ENCODE results near the gene HK3.

DNA sequence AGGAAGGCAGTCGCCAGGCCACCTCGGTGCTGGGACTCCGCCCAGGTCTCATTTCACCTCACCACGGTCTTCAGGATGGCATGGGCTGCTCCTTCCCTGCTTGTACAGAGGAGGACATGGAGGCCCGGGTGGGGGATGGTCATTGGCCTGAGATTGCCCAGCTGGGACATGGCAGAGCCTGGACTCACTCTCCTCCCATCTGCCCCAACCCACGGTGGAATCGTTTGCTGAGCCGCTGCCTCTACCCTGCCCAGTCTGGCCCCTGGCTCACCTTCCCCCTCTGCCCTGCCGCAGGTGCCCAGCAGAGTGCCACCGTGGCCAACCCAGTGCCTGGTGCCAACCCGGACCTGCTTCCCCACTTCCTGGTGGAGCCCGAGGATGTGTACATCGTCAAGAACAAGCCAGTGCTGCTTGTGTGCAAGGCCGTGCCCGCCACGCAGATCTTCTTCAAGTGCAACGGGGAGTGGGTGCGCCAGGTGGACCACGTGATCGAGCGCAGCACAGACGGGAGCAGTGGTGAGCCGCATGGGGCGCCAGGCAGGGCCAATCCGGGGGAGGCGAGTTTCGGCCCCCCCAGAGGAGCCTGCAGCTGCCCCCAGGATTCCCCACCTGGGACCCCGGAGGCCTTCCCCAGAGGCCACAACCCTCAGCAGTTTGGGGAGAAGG lies 36.7 kb downstream of the HK3 start:
- TF ChIP-seq POLR2A (IDR thresholded peaks at IDR 0.05) (no peak), POLR2AphosphoS5 (IDR thresholded peaks at IDR 0.05) (no peak)
- TF ChIP-seq, protein P1, sequence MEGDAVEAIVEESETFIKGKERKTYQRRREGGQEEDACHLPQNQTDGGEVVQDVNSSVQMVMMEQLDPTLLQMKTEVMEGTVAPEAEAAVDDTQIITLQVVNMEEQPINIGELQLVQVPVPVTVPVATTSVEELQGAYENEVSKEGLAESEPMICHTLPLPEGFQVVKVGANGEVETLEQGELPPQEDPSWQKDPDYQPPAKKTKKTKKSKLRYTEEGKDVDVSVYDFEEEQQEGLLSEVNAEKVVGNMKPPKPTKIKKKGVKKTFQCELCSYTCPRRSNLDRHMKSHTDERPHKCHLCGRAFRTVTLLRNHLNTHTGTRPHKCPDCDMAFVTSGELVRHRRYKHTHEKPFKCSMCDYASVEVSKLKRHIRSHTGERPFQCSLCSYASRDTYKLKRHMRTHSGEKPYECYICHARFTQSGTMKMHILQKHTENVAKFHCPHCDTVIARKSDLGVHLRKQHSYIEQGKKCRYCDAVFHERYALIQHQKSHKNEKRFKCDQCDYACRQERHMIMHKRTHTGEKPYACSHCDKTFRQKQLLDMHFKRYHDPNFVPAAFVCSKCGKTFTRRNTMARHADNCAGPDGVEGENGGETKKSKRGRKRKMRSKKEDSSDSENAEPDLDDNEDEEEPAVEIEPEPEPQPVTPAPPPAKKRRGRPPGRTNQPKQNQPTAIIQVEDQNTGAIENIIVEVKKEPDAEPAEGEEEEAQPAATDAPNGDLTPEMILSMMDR (IDR thresholded peaks at IDR 0.05) = no peak
